GM12891 (cell line): ENCODE results near the gene SRGAP3.

ENCODE experiments used
- POLR2A ChIP-seq: IDR thresholded peaks from 2 replicates; pipeline ENCODE4 v1.6.1; 2011; ENCODE audit warnings: low read depth, low read length, control low read depth
- POLR2AphosphoS5 ChIP-seq: IDR thresholded peaks from 2 replicates; pipeline ENCODE4 v1.6.1; 2011; ENCODE audit warnings: low read depth, low read length, control low read depth
- POU2F2 ChIP-seq: IDR thresholded peaks from 2 replicates; pipeline ENCODE4 v1.6.1; 2011; ENCODE audit warnings: low read depth, mild to moderate bottlenecking, control low read depth, low read length, moderate library complexity
- SPI1 ChIP-seq: IDR thresholded peaks from 2 replicates; pipeline ENCODE4 v1.6.1; 2011; ENCODE audit warnings: low read depth, low read length, control low read depth
- TAF1 ChIP-seq: IDR thresholded peaks from 2 replicates; pipeline ENCODE4 v1.6.1; 2011; ENCODE audit warnings: low read depth, low read length, control low read depth

- TF ChIP-seq POU2F2 = no peak
- no peak for TF ChIP-seq POLR2AphosphoS5
- no peak for TF ChIP-seq POLR2A
- TF ChIP-seq TAF1 = no peak
- no peak for TF ChIP-seq SPI1
Observed at GRCh38 chr3:9214185-9214584, 35.3 kb downstream of the SRGAP3 start.
